A549 (cell line): ENCODE measurements around the gene CXCL12.

Source experiments
- CTCF ChIP-seq: fragments of >200 bp; sonication (Bioruptor Twin); formaldehyde crosslinking; IDR thresholded peaks from 3 replicates; pipeline ENCODE4 v1.5.1; 2016
- FOSL2 ChIP-seq, 2 experiments: fragments of 450-650 bp in 1 of 2; fragments of >200 bp in 1 of 2; sonication (Bioruptor Twin) in 1 of 2; formaldehyde crosslinking; IDR thresholded peaks; 2 replicates each; pipeline versions ENCODE4 v1.5.0 to v1.6.1; 2016 to 2020; ENCODE audit warnings: mild to moderate bottlenecking in 1 of 2, moderate library complexity in 1 of 2
- MAZ ChIP-seq: fragments of 150-350 bp; IDR thresholded peaks from 2 replicates; pipeline ENCODE4 v1.6.1; 2014; ENCODE audit warnings: antibody characterized with exemption, low read depth, low read length, borderline replicate concordance
- MYC ChIP-seq: IDR thresholded peaks from 2 replicates; pipeline ENCODE4 v1.6.1; 2012; ENCODE audit warnings: mild to moderate bottlenecking, inconsistent platforms, low read length, improper control_type of control experiment, borderline replicate concordance
- POLR2A ChIP-seq: IDR thresholded peaks from 2 replicates; pipeline ENCODE4 v1.6.1; 2012; ENCODE audit warnings: mild to moderate bottlenecking, low read length
- RCOR1 ChIP-seq: fragments of 150-350 bp; IDR thresholded peaks from 2 replicates; pipeline ENCODE4 v1.6.1; 2014; ENCODE audit warnings: antibody characterized with exemption, low read length, low read depth
- REST ChIP-seq: fragments of 200-600 bp; sonication (generic); IDR thresholded peaks from 2 replicates; pipeline ENCODE4 v1.6.1; 2016; ENCODE audit warnings: antibody characterized with exemption, mild to moderate bottlenecking, moderate library complexity
- SMC3 ChIP-seq: fragments of >200 bp; sonication (Bioruptor Twin); formaldehyde crosslinking; IDR thresholded peaks from 3 replicates; pipeline ENCODE4 v1.6.1; 2018; ENCODE audit warnings: inconsistent platforms
- ZFP36 ChIP-seq: fragments of 450-650 bp; IDR thresholded peaks from 2 replicates; pipeline ENCODE4 v1.6.1; 2014; ENCODE audit warnings: borderline replicate concordance; ENCODE audit not compliant: partially characterized antibody
- ZSCAN20 ChIP-seq: fragments of 250-450 bp; sonication (Bioruptor Pico); IDR thresholded peaks from 2 replicates; pipeline ENCODE4 v1.8.0; 2022; ENCODE audit warnings: mild to moderate bottlenecking, moderate library complexity

GRCh38 chr10:44427037-44427436 is 42.1 kb upstream of the CXCL12 start:
- TF ChIP-seq ZSCAN20 (CRISPR knock-in tag) (no peak), POLR2A (no peak), REST (no peak), CTCF (no peak), MAZ (no peak), ZFP36 (no peak), SMC3 (no peak), RCOR1 (no peak), FOSL2 (IDR thresholded peaks at IDR 0.05) (no peak), FOSL2 (CRISPR knock-in tag; IDR thresholded peaks at IDR 0.05) (no peak), MYC (no peak)
